Activated CD4-positive, CD25-positive, alpha-beta regulatory T cell treated with anti-CD3 and anti-CD28 coated beads, Interleukin-2, amount 50 U/mL, for 24 hours (primary cell): ENCODE data around the gene CHST10.

Experiments
- ATAC-seq, 2 donors: fragments of 150-1000 bp; cut with Tn5 transposase; one replicate each; pipeline ENCODE4 v1.10.0; 2021; ENCODE audit warnings: mild to moderate bottlenecking in 1 of 2, moderate library complexity in 1 of 2

The CHST10 gene

DNA sequence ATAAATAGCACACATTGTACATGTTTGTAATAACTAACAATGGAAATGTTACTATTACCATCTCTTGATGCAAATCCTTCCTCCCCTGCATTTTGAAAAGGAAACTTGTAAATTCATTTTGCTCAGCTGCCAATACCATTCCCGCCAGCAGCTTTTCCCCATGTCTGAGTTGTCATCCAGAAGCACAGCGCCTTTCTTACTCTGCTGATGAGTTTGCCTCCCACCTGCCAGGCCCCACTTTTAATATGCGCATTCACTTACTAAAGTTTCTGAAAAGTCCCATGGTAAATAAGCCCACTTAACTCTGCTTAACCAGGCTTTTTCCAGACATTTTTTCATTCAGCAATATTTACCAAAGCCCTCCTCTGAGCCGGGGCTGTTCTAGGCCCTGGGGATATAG is 3.9 kb downstream of the CHST10 start:
- ATAC-seq, result no peak

DNA sequence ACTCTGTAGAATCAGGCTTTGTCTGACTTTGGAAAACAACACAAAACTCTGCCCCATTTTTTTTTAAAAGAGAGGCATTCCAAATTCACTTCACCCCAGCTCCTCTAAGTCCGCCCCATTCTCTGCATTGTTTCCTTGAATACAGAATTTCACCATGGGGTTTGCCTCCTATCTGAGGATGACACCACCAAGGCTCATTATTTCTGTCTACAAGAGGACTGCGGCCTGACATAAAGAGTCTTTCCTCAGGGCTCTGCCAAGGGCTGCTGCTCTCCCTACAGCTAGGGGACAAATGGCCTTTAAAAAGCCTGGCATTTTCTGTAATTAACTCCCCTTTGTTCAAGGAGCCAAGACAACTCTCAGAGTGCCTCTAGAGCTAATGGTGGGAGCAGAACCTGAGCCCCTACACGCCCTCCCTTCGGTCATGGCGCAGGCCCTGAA is 4.6 kb downstream of the CHST10 start:
- no peak for ATAC-seq

DNA sequence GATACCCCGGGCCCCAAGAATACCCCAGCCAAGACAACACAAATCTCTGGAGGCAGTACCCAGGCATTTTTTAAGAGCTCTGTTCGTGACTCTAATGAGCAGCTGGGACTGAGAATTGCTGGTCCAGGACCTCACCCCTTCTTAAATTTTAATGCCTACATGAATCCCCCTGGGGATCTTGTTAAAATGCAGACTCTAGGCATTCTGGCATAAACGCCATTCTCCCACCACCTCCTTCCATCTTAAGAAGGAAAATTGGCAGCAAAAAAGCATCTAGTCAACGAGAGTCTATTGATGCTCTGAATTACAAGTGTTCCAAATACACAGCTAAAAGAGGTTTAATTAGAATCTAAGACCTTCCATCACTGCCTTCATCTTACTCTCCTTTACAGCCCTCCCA is 5.0 kb downstream of the CHST10 start:
- ATAC-seq, result no peak

DNA sequence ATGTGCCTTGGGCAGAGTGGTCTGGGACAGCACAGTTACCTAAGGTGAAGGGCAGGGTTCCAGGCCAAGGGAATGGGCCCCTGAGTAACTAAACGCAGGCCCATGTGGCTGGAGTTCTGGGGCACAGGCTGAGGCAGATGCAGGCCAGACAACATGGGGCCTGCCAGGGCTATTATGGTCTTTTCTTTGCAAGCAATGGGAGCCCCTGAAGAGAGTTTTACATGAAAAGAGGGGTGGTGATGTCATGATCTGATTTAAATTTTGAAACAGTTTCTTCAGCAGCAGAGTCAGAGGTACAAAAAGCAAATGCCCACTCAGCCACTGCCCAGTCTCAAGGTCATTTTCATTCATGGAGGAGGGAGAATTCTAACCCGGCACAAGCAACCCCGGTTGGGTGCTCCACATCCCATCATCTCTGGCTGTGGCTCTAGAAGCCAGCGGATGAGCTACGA is 5.6 kb downstream of the CHST10 start:
- ATAC-seq, result no peak

DNA sequence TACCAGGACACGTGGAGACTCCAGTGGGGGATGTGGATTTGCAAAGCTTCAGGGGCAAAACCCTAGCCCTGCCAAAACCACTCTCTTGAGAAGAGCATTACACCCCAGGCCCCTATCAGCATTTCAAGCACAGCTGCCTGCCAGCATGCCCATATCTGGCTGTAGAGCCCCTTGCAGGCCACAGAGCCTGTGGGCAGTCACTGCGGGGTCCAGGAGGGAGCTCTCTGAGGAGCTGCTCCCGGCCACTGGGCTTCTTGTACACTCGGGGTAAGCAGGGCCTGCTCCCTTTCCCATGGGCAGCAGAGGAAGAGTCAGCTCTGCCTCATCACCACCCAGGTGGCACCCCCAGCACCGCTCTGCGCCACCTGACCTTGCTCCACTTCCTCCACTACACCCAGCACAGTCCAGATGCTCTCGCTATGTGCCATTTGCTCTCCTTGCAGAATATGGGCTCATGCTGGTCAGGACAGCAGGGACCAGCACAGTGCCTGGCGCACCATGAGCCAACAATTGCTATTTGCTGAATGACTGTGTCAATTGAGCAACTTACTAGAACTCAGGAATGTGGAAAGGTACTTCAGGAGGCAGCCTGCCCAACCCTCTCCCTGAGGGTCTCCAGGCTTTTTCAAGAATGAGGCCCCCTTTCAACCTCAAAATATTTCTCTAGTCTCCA is 7.4 kb downstream of the CHST10 start:
- ATAC-seq, result no peak

DNA sequence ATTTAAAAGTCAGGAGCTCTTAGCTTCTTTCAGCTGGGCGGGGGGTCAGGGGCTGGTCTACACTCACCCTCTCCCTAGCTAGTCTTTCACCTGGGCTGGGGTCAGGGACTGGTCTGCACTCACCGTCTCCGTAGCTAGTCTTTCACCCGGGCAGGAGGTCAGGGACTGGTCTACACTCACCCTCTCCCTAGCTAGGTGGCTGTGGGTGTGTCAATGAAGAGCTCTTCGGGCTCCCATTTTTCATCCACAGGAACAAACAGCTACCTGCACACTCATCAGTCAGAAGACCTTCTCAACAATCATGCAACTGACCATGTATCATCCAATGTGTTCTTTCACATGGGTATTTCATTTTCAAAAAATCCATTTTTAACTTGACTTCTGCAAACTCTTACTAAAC is 8.0 kb downstream of the CHST10 start:
- no peak for ATAC-seq

DNA sequence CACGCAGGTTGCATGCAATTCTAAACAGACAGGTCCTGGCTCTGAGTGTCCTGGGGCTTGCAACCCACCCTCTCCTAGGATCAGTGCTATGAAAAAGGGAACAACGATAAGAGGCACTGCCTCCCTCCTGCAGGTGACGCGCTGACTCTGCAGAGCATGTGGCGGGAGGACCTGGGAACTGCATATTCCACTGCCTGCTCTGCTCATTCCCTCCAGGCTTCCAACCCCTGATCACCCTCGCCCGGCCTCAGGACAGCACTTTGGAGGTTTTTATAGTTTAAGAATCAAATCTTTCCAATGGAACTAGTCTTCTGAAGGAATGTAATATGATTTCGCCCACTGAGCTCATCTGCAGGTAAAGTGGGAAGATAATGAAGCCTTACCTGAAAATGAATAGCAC is 8.5 kb downstream of the CHST10 start:
- no peak for ATAC-seq

DNA sequence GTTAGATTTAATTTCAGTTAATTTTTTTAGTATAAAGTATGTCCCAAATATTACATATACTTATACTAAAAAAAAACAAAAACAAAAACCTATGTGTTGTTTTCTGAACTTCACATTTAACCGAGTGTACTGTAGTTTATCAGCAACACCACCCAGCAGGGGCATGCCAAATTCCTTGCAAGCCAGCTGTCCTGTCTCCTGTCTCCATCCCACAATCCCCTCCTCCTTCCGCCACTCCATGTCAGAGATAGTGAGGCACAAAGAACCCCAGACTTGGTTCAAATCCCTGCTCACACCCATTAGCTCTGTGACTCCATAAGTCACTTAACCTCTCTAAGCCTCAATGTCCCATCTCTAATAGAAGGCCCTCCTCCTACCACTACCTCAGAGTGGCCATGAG is 9.4 kb downstream of the CHST10 start:
- ATAC-seq, result no peak

DNA sequence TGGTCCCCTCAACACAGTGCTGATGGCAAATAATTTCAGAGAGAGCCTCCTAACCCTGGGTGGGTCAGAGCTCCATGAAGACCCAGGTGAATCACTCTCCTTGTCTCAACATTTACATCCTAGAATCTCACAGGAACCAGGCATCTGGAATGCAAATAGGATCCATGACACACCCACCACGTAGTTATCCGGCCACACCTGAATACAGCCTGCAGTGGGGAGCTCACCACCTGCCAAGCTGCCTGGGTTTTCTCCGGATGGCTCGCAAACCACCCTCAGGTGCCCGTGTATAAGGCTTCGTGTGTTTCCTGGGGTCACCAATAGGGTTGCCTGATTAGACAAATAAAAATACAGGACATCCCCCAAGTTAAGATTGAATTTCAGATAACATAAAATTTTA is 9.9 kb downstream of the CHST10 start:
- no peak for ATAC-seq

DNA sequence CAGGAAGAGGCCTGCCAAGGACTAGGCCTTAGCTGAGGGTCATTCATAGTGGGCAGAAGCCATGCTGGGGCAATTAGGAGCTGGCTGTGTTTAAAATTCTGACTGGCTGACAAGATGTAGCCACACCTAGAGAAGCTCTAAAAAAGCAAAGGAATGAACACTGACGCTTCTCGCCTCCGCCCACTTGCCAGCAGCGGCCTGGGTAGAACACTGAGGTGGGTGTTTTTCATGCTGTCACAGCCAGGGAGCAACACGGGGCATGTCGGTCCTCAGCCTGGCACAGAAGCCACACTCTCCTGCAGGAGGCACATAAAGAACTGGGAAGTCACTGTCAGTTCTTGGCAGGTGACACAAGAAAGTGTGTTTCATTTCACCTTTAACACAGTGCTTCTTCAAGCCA is 10.4 kb downstream of the CHST10 start:
- no peak for ATAC-seq

DNA sequence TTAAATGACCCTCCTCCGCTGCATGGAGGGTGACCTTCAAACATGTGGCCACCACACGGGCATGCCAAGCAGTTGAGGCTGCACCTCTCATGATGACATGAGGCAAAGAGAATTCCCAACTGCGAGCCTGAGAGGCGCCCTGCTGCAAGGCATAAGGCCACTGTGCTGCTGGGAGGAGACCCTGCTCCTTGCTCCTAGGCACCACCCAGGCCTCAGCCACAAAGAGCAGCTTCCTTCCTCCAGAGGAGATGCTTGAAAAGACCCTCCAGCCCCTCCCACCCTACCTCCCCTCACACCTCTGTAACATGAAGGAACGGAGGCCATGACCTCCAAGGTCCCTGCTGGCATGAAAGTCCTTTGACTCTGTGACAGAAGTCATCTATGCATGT is 11.4 kb downstream of the CHST10 start:
- no peak for ATAC-seq

DNA sequence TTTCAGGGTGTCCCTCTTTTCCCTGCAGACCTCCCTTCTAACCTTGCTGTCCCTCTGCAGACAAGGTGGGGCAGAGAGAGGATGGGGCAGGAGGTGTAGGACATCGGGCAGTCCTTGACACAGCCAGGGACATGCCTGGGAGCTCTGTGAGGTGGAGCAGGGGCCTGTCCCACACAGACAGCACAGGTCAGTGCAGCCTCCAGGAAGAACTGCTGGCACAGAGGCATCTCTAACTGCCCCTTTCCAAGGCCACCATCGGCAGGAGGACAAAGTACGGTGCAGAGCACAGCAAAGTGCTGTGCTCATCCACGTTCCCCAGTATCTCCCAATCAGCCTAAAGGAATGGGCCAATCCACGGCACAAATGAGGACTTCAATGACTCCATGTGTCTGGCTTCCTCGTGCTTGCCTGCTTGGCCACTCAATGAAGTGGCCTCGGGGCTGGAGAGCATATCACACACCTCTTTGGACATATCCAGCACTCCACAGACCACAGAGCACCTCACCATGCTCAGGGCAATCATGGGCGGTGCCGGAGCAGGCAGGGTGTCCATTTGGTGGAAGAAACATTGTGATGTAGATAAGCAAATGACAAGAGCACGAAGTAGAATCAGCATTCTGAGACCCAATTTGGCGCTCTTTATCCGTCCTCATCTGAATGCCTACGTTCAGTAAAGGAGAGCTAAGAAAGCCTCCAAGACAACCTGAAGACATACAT is 11.9 kb downstream of the CHST10 start:
- ATAC-seq, result no peak

DNA sequence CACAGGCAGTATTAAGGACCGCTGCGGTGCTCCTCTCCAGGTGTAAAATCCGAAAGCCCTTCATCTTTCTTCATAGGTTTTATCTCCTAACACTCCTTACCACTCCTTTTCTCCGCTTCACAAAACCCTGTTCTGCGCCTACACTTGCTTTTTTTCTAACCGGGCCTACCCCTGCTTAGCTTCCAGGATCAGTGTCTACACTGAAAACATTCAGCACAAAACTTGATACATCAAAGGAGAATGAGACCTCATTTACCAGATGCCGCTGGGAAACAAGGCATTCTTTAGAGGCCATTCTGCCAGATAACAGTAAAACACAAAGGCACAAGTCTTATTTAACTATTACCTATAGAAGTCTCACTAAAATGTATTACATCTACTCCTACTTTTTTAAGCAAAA is 13.1 kb downstream of the CHST10 start:
- no peak for ATAC-seq

DNA sequence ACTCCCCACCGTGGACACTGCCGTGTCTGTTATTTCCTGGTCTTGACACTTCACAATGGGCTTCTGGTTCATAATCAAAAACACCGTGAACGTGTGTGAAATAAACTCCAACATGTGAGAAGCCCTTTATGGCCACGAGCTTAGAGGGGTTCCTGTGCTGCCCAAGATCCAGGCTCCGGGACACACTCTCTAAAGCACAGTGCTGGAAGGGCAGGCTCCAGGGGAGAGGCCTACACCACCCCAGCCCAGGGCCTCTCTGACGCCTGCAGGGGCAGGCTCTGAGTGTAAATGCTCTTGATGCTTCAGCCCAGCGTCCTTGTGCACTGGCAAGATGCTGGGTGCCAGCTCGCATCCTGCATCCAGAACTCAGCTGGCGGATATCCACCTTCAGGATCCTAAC is 13.7 kb downstream of the CHST10 start:
- no peak for ATAC-seq

DNA sequence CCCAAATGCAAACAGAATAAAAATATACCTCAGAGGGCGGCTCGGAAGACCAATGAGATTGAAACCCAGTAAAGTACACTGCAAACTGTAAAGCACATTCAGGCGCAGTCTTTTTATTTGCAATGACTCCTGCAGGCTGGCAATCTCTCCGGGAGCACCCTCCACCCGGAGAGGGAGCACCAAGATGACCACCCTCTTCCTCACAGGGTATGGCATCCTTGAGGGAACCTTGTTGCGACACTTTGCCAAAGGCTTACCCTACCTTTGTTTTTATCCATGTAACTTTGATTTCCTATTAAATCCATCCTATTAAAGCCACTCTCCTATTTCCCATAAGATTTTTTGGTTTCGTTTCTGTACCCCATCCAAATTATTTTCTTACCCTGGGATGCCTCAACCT is 16.2 kb downstream of the CHST10 start:
- no peak for ATAC-seq

DNA sequence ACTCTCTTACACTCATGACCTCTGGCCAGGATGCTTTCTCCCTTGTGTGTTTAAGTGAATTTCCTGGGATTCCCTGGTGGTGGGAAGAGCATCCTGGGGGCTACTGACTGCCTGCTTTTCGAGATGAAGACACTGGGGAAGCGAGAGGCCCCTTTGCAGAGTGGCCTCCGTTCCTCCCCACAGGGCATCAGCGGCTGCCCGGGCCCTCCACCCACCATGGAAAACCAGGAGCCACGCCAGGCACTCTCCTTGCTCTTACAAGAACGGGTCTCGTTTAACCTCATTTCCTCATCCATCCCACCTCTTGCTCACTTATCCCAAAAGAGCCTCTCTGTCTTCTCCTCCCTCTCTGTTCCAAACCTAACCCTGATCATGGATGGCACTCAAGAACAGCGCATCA is 17.8 kb downstream of the CHST10 start:
- no peak for ATAC-seq

DNA sequence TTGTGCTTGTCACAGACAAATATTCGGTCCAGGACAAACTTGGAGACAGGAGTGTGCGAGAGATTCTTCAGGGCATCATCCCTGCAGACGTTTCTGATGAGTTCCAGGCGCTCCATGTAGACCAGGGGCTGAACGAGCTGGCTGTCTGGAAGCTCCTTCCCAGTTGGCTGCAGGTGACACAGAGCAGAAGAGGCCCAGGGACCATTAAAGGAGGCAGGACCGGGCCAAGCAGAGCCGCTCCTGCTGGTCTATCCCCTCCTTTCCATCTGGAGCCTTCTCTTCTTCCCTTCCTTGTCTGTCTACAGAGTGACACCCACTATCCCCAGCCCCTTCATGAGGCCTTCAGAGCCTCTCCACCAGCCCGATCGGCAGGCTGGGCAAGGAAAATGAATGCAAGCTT is 19.5 kb downstream of the CHST10 start:
- no peak for ATAC-seq

DNA sequence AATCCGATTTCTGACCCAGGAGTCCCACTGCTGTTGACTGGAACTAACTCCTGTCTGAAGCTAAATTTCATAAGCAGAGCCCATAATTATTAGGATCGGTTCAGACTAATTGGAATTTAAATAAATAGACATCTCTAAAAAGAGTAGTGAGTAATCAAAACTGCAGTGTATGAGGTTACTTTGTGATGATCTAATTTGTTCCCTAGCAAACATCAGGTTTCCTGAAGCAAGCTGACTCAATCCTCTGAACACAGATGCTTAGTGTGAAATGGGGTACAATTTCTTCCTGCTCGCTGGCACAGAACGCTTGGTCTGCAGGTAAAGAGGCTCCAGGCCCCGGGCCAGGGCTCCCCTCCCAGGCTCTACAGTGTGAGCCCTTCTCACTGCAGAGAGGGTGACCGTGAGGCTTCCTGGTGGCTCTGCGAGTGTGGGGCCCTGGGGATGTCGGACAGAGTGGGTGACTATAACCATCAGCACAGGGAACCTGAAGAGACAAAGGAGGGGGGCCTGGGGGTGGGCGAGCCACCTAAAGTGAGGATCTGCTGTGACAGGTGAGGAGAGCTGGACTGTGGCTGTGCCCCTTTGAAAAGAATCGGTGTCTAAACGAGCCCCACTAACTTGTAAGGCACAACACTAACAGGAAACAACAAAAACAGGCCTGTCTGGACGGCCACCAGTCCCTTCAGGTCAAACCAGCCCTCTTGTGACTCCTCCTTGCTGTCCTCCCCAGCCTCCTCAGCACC is 20.2 kb downstream of the CHST10 start:
- no peak for ATAC-seq

DNA sequence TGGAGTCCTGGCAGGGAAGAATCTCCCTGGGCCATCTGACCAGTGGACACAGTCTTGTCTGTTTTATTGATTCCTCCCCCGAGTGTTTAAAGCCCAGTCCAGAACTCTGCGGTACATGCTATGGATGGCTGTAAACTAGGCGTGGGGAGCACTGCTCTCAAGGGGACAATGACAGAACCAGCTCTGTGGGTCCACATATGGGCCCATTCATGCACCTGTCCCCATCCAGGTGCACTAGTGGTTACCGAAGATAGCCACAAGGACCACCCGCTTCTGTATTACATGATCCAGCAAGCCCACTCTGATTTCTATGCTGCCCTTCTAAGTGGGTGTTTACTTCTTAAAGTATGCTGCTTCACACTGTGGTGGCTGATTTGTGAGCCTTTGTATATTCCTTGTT is 21.0 kb downstream of the CHST10 start:
- no peak for ATAC-seq

DNA sequence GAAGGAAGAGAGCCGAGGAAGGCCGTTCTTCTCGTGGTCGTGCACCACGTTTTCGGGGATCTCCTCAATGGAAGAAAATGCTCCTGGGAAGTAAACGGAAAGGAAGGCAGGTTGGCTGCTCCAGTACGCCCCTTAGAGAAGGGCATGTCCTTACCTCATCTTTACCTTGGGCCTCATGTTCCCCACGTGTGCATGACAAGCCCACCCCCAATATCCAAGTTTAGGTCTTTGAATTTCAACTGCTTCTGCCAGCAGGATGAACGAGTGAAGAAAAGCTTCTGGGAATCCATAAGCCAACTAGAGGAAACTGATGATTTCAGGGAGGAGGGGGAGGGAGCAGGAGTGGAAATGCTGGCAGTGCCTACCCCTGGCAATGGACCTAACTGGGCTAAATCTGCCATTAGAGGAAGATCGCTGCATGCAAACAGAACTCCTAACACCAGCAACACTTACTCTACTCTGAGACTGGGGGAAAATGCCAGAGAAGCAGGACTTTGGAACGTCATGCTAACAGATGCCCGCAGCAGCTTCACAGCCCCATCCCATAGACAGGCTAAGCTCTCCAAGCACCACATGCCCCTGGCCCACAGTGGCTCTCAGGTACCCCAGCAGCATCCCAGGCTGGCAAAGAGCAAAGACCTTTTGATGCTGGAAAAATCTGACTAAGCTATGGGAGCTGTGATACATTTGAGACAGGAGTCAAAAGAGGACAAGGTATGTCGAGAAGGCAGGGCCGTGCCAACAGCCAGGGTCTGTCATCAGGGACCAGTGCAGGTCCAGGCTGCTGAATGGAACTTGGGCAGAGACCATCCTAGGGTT is 21.7 kb downstream of the CHST10 start:
- no peak for ATAC-seq

DNA sequence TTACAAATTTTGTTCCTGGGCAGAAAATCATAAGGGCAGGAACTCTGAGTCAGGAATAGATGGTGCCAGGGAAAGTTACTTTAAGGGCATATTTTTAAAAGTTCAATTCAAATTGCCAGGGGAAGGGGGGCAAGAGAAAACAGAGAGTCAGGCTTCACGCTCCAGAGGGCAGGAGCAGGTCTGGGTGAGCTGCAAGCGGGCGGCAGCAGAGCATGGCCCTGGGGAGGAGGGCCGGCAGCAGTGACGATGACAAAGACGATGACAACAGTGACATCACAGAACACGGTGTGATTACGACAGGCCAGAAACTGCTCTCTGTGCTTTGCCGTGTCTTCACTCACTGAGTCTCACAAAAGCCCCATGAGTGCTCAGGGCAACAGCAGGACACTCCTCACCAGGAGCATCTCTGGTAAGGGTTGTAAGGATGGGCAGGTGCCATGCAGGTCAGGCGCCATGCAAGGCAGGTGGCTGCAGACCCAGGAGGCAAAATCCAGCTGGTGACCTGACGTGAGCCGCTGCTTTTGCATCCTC is 23.3 kb downstream of the CHST10 start:
- ATAC-seq, result peak; percentile 29 to 37

DNA sequence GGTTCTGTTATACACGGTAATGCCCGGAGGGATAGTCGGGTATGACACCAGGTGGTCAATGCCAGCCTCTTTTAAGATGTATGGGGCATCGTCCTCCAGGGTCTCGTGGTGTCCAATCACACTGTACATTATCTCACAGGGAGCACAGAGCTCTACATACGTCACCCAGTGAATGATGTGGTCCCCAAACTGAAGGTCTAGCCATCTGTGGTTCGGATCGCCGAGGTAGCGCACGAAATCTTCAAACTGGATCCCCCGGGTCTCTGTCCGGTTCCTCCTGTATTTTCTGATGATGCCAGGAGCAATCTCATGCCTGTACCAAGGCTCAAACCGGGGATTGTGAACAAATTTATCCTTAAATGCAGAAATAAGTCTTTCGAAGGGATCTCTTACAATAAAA is 24.1 kb downstream of the CHST10 start:
- no peak for ATAC-seq

DNA sequence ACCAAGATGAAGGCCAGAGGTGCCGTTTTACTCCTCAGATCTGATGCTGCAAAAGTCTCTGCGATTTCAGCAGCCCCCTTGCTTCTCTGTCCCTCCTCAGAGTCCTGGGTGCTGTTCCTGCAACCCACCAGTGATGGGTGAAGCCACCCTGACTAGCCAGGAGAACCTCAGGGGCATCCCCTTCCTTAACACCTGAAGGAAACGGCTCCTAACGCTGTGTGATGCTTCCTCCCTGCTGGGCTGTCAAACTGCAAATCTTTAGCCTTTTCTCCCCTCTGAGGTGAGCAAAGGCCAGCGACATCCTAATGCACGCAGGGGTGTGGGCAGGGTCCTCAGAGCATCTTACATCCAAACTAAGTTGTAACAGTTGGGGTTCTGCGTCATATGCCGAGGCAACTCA is 24.8 kb downstream of the CHST10 start:
- ATAC-seq, result no peak
